ENCODE measurements around the gene RAG2.

Gene RAG2

GRCh38 chr11:36598051-36598450, at the start of gene RAG2:
Gene RAG2 (minus strand): TSS chr11:36598236. CDS start chr11:36594168, 4,068 bp downstream.
- DNase-seq, result no peak

- DNase-seq, result no peak
Measured at GRCh38 chr11:36638556-36638955, 40.5 kb upstream of the RAG2 start.

GRCh38 chr11:36635066-36635862, 37.2 kb upstream of the RAG2 start:
- no peak for DNase-seq

- no peak for DNase-seq
Measured at GRCh38 chr11:36631774-36632173, 33.7 kb upstream of the RAG2 start.

GRCh38 chr11:36628765-36629244, 30.8 kb upstream of the RAG2 start:
- DNase-seq, result no peak

GRCh38 chr11:36628141-36628540, 30.1 kb upstream of the RAG2 start:
- DNase-seq, result no peak

GRCh38 chr11:36627471-36627870, 29.4 kb upstream of the RAG2 start:
- DNase-seq, result no peak

GRCh38 chr11:36627006-36627405, 29.0 kb upstream of the RAG2 start:
- DNase-seq, result no peak

GRCh38 chr11:36623494-36623893, 25.5 kb upstream of the RAG2 start:
- DNase-seq, result no peak

GRCh38 chr11:36622431-36623136, 24.5 kb upstream of the RAG2 start:
- no peak for DNase-seq

GRCh38 chr11:36620246-36620645, 22.2 kb upstream of the RAG2 start:
- DNase-seq, result no peak

- DNase-seq, result no peak
Measured at GRCh38 chr11:36619502-36619901, 21.5 kb upstream of the RAG2 start.

- no peak for DNase-seq
Measured at GRCh38 chr11:36618363-36619047, 20.5 kb upstream of the RAG2 start.

GRCh38 chr11:36617543-36618362, 19.7 kb upstream of the RAG2 start:
- DNase-seq, result no peak

- DNase-seq, result no peak
Measured at GRCh38 chr11:36615826-36616225, 17.8 kb upstream of the RAG2 start.

- DNase-seq, result no peak
Measured at GRCh38 chr11:36609383-36609782, 11.3 kb upstream of the RAG2 start.

GRCh38 chr11:36608491-36609199, 10.6 kb upstream of the RAG2 start:
- no peak for DNase-seq

GRCh38 chr11:36605221-36606216, 7.5 kb upstream of the RAG2 start:
- DNase-seq, result no peak

GRCh38 chr11:36602135-36602534, 4.1 kb upstream of the RAG2 start:
- no peak for DNase-seq

GRCh38 chr11:36601155-36601554, 3.1 kb upstream of the RAG2 start:
- no peak for DNase-seq

- DNase-seq, result no peak
Measured at GRCh38 chr11:36600180-36600579, 2.1 kb upstream of the RAG2 start.

Measured in activated CD4-positive, alpha-beta T cell treated with anti-CD3 and anti-CD28 coated beads, Interleukin-2, amount 50 U/mL, for 4 hours (primary cell).